ENCODE measurements around the gene CTF1.
"Not testable (repeated sequence)": the region's sequence is repeated elsewhere in the genome, so short reads cannot be mapped to it uniquely, and the experiment has no call there.

The CTF1 gene

DNA sequence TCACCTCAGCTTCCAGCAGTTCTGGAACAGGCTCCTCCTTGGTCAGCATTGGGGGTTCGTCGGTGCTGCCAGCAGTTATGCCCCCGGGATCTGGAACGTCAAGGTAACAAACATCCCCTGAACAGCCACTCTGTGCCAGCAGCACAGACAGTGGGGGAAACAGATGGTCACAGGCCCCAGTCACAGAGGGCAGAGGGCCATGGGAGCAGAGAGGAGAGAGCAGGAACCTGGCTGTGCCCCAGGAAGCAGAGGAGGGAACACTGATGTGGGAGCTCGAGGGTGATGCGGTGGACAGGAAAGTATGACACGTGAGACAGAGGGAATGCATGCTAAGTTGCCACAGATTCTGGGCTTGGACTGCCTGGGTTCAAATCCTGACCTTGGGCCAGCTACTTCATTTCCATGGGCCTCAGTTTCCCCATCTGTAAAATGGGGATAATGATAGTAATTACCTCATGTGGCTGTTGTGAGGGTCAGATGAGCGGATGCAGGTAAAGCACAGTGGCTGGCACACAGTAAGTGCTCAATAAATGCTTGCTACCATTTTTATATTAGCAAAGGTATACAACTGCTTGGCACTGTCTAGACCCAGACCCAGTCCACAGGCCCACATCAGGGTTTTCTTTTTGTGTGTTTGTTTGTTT is 7.4 kb upstream of the CTF1 start:
- DNase-seq (ENCODE audit: low spot score), result no peak

DNA sequence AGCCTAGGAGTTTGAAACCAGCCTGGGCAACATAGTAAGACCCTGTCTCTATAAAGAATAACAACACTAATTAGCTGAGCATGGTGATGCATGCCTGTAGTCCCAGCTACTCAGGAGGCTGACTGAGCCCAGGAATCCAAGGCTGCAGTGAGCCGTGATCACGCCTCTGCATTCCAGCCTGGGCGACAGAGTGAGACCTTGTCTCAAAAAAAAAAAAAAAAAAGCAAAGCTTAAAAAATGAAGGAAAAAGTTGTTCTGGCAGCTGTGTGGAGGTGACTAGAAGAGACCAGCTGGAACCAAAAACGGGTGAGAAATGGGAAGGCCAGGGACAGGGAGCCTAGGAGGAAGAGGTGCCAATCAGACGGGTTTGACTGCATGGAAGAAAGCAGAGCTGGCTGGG is 6.7 kb upstream of the CTF1 start:
- DNase-seq (ENCODE audit: low spot score), result no peak

DNA sequence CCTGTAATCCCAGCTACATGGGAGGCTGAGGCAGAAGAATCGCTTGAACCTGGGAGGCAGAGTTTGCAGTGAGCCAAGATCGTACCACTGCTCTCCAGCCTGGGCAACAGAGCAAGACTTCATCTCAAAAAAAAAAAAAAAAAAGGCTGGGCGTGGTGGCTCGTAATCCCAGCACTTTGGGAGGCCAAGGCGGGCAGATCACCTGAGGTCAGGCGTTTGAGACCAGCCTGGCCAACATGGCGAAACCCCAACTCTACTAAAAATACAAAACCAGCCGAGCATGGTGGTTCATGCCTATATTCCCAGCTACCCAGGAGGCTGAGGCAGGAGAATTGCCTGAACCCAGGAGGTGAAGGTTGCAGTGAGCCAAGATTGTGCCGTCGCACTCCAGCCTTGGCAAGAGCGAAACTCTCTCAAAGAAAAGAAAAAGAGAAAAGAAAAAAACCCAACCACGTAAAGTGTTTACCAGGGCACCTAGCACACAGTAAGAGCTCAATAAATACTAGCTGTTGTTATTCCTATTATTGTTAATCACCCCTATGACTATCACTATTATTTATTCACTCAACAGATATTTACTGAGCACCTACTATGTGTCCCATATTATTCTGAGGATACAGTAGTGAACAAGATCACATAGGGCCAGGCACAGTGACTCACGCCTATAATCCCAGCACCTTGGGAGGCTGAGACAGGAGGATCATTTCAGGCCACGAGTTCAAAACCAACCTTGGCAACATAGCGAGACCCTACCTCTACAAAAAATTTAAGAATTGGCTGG is 5.2 kb upstream of the CTF1 start:
- not testable (repeated sequence) for DNase-seq (ENCODE audit: low spot score)

DNA sequence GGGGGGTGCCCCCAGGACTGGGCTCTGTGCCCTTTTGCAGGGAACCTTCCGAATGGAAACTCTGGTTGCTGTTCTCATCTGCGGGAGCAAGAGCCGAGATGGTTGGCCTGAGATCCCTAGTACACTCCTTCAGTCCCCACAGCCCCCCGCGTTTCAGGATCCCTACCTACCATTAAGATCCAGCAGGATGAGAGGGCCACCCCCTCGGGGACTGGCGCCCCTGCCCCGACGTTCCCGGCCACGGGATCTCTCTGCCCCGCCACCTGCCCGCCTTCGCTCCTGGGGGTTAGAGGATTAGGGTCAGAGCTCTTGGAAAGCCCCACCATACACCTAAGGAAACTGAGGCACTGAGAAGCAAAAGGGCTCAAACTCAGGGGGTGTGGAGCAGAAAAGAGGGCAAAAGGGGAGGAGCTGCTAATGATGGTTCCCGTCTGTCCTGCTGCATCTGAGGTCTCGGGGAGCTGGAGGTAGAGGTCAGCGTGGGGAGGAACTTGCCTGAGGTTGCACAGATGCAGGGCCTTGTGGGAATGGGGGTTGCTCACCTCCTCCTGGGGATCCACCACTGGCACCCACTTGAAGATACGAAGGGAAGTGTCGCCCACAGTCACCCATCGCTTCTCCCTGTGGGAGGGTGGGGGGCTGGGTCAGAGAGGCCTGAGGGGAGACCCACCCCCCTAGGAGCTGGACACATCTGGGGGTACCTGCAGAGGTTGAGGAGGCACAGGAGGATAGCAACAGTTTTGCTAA is 3.6 kb upstream of the CTF1 start:
- no peak for DNase-seq (ENCODE audit: low spot score)

DNA sequence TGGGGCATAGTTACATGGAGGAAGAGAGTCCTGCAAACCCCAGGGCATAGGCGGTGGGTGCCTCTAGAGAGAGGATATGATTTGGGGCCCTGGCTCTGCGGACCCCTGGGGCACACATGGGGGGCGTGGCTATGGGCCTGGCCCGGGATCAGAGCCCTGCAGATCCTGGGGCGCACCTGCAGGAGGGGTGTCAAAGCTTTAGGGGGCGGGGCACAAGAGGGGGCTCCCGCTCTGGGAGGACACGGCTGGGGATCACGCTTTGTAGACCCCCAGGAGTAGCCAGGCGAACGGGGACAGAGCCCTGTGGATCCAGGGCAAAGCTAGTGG is 3.0 kb upstream of the CTF1 start:
- DNase-seq (ENCODE audit: low spot score), result no peak

DNA sequence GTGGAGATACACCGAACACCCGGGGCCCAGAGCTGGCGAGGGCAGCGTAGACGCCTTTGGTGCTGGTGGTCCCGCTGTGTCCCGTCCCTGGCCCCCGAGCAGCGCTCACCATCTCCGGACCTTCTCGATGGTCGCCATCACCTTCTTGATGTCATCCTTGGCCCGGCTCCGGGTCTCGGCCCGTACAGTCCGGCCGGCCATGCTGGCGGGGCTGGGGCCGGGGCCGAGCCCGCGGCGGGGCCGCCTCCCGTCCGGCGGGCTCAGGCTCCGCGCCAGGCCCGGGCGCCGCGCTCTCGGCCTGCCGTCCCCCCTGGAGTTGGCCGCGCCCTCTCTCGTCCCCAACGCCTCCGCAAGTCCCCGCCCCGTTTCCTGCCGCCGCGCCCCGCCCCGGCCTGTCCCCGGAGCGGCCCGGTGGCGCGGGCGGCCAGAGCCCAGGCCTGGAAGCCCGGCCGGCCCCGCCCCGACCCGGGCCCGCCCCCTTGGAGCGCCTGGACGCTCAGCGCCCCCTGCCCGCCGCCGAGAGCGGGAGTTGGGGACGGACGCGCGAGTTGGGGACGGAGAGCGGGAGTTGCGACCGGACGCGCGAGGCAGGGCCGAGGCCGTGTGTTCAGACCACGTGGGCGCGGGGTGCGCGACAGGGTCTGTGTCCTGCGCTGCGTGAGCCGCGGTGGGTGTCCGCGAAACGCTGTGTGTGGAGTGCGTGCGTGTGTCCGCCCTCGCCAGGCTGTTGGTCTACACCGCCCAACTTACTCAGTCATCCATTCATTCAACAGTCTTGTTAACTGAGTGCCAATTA is 2.5 kb upstream of the CTF1 start, which contains the start of gene BCL7C:
TSS of gene BCL7C (minus strand) at position 334 of the 796 bp plus-strand sequence. CDS start at position 201, 133 bp downstream.
- DNase-seq (ENCODE audit: low spot score), result peak; percentile 88

DNA sequence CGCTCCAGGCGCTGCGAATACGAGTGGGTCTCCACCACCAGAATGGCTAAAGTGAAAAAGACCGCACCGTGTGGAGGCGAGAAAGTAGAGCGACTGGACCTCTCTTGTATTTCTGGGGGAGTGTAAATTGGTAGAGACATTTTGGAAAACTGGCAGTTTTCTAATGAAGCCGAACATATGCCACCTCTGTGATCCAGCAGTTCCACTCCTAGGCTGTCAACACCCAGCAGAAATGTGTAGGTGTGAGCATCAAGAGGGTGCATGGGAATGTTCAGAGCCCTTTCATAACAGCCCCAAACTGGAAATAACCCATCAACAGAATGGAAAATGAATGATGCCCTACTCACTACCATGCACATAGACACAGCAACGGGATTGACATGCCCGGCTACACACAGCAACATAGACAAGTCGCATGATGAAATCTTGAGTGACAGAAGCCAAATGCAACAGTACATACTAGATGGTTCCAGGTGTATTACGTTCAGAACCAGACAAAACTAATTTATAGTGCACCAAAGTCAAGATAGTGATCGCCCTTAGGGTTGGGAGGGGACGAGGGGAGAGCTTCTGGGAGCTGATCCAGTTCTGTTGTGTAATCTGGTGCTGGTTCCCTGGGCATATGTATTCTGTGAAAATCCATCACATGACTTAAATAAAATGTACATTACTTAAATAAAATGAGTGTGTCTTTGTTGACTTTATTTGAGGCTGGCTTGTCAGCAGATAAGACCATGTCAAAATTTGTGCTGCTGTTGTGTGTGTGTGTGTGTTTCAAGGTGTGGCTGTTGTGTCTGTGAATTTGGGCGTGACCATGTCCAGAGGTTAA is 1.7 kb upstream of the CTF1 start:
- peak; percentile 55 for DNase-seq (ENCODE audit: low spot score)

DNA sequence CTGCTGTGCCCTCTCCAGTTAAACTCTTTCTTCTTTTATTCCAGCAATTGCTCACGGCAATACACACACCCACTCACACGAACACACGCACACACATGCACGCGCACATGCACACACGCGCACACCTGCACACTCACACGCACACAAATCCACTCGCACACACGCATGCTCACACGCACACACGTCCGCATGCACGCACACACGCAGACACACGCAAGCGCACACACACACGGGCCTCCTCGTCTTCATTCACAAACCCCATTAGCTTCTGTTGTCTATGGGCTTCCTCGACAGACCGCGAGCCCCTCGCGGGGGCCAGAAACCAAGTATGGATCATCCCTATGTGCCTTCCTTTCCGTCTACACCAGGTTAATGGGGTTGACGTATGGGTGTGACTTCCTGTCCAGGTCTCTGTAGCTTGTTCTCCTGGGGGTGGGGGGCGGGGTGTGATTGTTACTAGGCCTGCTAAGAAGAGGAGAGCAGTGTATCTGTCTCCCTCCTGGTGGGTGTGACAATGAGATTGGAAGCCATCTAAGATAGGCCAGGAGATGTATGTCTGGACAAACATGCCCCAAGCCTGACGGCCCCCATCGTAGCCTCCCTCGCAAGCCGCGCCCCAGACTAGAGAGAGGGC is 670 bp upstream of the CTF1 start:
- no peak for DNase-seq (ENCODE audit: low spot score)

DNA sequence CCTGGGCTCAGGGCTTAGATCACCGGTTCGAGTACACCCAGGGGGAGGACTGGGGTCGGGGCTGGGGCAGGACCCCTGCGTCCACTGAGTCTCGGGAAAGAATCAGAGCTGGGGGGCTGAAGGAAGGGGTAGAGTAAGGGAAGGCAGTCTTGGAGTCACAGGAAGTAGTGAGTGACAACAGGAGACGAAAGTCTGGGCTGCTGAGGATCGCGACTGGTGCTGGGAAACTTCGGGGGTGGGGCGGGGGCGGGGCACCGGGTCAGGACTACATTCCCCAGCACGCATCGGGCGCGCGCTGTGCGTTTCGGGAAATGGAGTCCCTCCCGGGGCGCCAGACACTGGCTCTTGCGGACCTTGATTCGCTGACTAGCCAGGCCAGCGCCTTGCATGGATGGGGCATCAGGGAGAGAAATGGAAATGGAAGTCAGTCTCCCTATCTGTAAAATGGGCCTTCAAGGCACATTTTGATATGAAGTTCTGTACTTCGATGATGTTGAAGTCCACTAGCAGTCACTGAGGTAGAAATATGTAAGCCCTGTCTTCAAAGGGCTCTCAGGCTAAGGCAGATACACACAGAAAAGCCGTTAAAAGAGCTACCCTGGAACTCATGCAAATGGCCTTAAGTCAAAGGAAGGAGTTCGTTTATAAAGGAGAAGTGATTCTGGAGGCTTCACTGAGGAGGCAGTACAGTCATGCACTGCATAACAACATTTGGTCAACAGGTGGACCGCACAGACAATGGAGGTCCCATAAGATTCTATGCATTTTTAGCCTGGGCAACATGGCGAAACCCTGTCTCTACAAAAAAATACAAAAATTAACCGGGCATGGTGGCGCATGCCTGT is 697 bp downstream of the CTF1 start:
- DNase-seq (ENCODE audit: low spot score), result peak; percentile 89

DNA sequence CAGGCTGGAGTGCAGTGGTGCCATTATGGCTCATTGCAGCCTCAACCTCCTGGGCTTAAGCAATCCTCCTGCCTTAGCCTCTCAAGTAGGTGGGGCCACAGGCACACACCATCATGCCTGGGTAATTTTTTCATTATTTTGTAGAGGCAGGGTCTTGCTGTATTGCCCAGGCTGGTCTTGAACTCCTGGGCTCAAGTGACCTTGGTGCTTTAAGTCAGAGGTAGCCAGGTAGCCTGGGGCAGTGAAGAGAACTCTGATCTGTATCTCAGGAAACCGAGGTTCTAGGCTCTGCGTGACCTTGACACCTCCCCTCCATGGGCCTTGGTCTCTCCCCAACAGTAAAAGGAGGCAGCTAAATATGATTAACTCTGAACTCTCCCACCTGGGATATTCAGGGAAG is 3.4 kb downstream of the CTF1 start:
- DNase-seq (ENCODE audit: low spot score), result no peak

DNA sequence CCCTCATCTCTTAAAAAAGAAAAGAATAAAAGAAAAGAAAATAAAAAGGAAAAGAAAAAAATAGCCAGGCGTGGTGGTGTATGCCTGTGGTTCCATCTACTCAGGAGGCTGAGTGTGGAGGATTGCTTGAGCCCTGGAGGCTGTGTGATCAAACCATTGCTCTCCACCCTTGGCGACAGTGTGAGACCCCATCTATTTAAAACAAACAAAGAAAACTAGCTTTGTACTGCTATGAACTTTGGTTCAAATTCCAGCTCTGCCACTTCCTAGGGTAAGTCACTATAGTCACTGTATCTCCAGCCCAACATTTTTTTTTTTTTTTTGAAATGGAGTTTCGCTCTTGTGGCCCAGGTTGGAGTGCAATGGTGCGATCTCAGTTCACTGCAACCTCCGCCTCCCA is 4.2 kb downstream of the CTF1 start:
- no peak for DNase-seq (ENCODE audit: low spot score)

DNA sequence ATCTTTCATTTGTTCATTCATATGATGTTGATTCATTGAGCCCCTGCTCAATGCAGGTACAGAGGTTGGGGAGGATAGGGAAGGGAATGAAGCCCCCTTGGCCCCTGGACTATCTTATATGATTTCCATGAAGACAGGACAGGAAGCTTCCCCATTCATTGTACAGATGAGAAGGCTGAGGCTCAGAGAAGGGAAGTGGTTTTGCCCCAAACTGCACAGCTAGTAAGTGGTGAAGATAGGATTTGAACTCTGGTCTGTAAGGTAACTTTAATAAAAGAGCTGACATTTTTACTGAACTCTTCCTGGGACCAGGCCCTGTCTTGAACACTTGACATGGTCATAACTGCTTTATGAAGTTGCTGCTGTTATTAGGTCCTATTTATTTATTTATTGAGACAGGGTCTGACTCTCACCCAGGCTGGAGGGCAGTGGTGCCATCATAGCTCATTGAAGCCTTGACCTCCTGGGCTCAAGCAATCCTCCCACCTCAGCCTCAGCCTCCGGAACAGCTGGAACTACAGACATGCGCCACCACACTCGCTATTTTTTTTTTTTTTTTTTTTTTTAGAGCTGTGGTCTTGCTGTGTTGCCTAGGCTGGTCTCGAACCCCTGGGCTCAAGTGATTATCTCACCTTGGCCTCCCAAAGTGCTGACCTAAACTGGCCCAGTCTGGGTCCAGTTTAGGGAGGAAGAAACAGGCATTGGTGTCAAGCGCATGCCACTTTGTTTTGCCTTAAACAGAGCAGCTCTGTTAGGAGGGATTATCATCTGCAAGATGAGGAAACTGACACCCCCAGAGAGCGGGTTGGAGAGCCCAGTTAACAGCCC is 5.0 kb downstream of the CTF1 start:
- DNase-seq (ENCODE audit: low spot score), result no peak

DNA sequence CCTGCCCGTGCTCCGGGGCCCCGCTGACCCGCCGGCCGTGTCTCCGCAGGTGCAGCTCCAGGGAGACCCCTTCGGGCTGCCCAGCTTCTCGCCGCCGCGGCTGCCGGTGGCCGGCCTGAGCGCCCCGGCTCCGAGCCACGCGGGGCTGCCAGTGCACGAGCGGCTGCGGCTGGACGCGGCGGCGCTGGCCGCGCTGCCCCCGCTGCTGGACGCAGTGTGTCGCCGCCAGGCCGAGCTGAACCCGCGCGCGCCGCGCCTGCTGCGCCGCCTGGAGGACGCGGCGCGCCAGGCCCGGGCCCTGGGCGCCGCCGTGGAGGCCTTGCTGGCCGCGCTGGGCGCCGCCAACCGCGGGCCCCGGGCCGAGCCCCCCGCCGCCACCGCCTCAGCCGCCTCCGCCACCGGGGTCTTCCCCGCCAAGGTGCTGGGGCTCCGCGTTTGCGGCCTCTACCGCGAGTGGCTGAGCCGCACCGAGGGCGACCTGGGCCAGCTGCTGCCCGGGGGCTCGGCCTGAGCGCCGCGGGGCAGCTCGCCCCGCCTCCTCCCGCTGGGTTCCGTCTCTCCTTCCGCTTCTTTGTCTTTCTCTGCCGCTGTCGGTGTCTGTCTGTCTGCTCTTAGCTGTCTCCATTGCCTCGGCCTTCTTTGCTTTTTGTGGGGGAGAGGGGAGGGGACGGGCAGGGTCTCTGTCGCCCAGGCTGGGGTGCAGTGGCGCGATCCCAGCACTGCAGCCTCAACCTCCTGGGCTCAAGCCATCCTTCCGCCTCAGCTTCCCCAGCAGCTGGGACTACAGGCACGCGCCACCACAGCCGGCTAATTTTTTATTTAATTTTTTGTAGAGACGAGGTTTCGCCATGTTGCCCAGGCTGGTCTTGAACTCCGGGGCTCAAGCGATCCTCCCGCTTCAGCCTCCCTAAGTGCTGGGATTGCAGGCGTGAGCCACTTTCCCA is 5.9 kb downstream of the CTF1 start:
- peak; percentile 72 for DNase-seq (ENCODE audit: low spot score)

DNA sequence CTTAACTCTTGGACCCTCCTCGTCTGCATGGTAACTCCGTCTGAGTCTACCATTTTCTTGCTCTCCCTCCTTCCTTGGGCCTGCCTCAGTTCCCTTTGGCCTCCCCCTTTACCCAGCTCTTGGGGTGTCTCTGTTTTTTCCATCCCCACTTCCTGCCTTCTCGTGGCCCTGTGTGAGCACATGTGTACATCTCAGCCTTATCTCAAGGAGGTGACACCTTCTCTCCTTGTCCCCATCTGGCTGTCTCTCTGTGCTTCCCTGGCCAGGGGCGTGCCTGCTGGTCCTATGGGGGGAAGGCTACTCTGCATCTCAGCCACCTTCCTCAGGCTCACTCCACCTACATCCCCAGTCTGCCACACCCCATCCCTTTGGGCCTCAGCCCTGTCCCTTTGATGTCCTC is 6.6 kb downstream of the CTF1 start:
- no peak for DNase-seq (ENCODE audit: low spot score)

DNA sequence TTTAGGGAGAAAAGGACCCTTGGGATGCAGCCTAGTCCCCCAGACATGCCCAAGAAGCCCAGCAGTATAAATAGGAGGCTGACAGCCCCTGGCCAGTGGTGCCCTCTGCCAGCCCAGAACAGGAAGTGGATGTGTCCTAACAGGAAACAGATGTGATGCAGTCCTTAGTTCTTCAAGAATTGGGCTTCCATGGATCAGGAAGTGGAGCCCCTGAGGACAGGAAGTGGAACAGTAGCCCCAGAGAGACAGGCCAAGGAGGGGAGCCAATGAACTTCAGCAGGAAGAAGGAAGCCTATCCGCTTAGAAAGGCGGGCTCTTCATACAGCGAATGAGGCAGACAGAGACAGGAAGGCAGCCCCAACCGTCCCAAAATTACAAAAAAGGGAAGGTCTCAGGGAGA is 7.2 kb downstream of the CTF1 start:
- DNase-seq (ENCODE audit: low spot score), result no peak

DNA sequence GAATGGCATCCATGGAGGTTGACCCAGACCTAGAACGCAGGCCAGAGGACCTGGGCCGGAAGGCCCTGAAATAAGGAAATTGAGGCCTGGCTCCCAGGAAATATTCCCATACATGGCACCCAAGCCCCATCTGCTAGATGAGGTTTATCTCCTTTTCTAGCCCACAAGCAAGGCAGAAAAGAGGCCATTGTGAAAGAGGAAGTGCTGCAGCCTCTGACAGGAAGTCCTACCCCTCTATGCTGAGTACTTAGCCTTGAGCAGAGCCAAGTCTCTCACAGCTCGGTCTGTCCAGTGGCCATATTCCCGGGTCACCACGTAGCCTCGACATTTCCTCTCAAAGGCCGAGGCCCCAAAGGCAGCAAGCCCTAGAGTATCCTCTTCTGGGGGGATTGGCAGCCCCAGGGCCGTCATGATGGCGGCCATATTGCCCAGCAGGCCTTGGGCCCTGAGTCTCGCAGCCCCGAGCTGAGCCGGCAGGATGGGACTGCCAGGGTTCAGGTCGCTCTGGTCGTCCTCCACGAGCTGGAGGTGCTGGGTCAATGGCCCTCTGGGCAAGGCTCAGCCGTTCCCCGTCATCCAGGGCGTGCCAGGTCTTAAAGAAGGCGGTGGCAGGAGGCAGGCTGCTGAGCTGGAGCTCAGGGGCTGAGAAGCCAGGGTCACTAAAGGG is 7.8 kb downstream of the CTF1 start:
- DNase-seq (ENCODE audit: low spot score), result no peak

DNA sequence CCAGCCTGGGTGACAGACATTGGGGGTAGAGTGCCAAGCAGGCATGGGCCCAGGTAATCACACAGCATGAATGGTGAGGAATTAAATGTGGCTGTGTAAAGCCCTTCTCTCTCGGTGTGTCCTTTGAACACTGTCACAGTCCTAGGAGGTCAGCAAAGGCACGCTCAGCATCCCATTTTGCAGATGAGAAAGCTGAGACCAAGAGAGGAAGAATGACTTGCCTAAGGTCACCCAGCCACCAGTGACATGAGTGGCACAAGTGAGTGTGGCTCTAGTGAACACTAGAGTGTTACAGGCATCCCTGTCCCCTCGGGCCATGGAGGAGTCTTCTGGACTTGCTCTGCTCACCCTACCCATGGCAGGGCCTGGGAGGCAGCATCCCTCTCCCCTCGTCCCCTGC is 10.7 kb downstream of the CTF1 start:
- no peak for DNase-seq (ENCODE audit: low spot score)

Measured in putamen (tissue), 1 donor.